Measurements from ENCODE around the gene TRIM72. TPM values are rescaled to one million over a fixed set of nuclear protein-coding genes. Genes with fewer than 3 reads are reported as not detected.
"Not testable (repeated sequence)": the region's sequence is repeated elsewhere in the genome, so short reads cannot be mapped to it uniquely, and the experiment has no call there.

Gene TRIM72
- under 1 TPM in 1 of 5 experiments, not detected in 4; 0.24 TPM for total RNA-seq
- not detected for polyA plus RNA-seq
- not detected for total RNA-seq

- H3K4me3 ChIP-seq (ENCODE audit: low read length), result no peak within 1 kb of the TSS
- H3K4me1 ChIP-seq (ENCODE audit: control insufficient read depth in 2 of 2, insufficient read depth in 2 of 2, low read length in 2 of 2), result peaks cover 18 to 25% of the 10 kb centered on the region in 2 donors
- Mint-ChIP-seq H3K27me3 (peaks cover 30 to 53% (median 36%) of the 10 kb centered on the region in 5 donors), H3K36me3 (peaks cover 0 to 3% (median 0%) of the 10 kb centered on the region in 5 donors), H3K9me3 (no peaks in the 10 kb centered on the region), H3K4me1 (peaks cover 17 to 40% (median 19%) of the 10 kb centered on the region in 7 donors), H3K27ac (peak within 1 kb of the TSS in 2 of 9 donors; percentile 16 to 63), H3K4me3 (peak within 1 kb of the TSS in 8 of 10 donors; percentile 29 to 88 (median 78))
- H3K27me3 ChIP-seq (ENCODE audit: control insufficient read depth in 2 of 2, insufficient read depth in 2 of 2, low read length in 2 of 2), result peaks cover 11 to 19% of the 10 kb centered on the region in 2 donors
- POLR2A ChIA-PET, result interaction anchor here (1.2 to 4.8 kb wide), 2 partner anchors 12 to 32 kb away, joined by 4 to 22 read pairs; partner anchors contain the start of gene PYCARD
- H3K36me3 ChIP-seq (ENCODE audit: control insufficient read depth in 2 of 3, insufficient read depth in 3 of 3, low read length in 3 of 3), result no peaks in the 10 kb centered on the region
- H3K27ac ChIP-seq (ENCODE audit: low read depth, low read length), result no peak within 1 kb of the TSS
- DNase-seq (no peak), ATAC-seq (peak; percentile 15)
- intact Hi-C loops (cut with micrococcal nuclease), result loop anchor here in 1 of 2 donors (2.0 kb wide), 1 partner anchor 13 kb away; no protein-coding TSS in a partner anchor
- no peaks in the 10 kb centered on the region for H3K9me3 ChIP-seq (ENCODE audit: control insufficient read depth in 2 of 3, low read length in 3 of 3)
- CTCF ChIA-PET, result interaction anchor here (0.6 kb wide), 1 partner anchor 782 kb away, joined by 4 read pairs; no protein-coding TSS in a partner anchor
Measured at GRCh38 chr16:31213877-31214707, at the start of gene TRIM72. TSS of gene TRIM72 (plus strand) at chr16:31214119. CDS start at chr16:31214739, 620 bp downstream.

DNA sequence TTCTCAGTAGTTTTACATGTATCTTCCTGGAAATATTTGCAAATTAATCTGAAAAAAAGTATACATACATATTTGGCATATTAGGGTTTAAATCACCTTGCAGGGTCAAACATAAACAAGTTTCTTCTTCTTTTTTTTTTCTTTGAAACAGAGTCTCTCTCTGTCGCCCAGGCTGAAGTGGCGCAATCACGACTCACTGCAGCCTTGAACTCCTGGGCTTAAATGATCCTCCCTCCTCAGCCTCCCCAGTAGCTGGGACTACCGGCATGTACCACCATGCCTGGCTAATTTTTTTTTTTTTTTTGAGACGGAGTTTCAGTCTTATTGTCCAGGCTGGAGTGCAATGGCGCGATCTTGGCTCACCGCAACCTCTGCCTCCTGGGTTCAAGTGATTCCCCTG, 46.6 kb upstream of the TRIM72 start:
- H3K9me3 Mint-ChIP-seq, result no peaks in the 10 kb centered on the region
- POLR2A ChIA-PET, result interaction anchor here (0.7 to 1.4 kb wide), 3 partner anchors 10 to 537 kb away, joined by 3 to 8 read pairs (median 3); no protein-coding TSS in a partner anchor
- Histone ChIP-seq H3K4me1 (ENCODE audit: control insufficient read depth in 2 of 2, insufficient read depth in 2 of 2, low read length in 2 of 2) (no peaks in the 10 kb centered on the region), H3K27me3 (ENCODE audit: control insufficient read depth in 2 of 2, insufficient read depth in 2 of 2, low read length in 2 of 2) (no peaks in the 10 kb centered on the region), H3K36me3 (ENCODE audit: control insufficient read depth in 2 of 3, insufficient read depth in 3 of 3, low read length in 3 of 3) (no peaks in the 10 kb centered on the region), H3K9me3 (ENCODE audit: control insufficient read depth in 2 of 3, low read length in 3 of 3) (no peaks in the 10 kb centered on the region), H3K4me3 (ENCODE audit: low read length) (no peak overlapping the region), H3K27ac (ENCODE audit: low read depth, low read length) (no peak overlapping the region)
- peaks cover 0 to 3% (median 0%) of the 10 kb centered on the region in 7 donors for H3K4me1 Mint-ChIP-seq
- ATAC-seq (no peak), DNase-seq (no peak)
- intact Hi-C loops (cut with micrococcal nuclease), result no loop called here
- H3K27me3 Mint-ChIP-seq, result peaks cover 0 to 3% (median 0%) of the 10 kb centered on the region in 5 donors
- H3K4me3 Mint-ChIP-seq, result no peak overlapping the region
- CTCF ChIA-PET, result interaction anchor here (0.5 to 1.9 kb wide), 3 partner anchors 10 to 24 kb away, joined by 3 to 7 read pairs (median 7); no protein-coding TSS in a partner anchor
- H3K36me3 Mint-ChIP-seq, result no peaks in the 10 kb centered on the region
- H3K27ac Mint-ChIP-seq, result no peak overlapping the region

GRCh38 chr16:31168848-31169247, 45.1 kb upstream of the TRIM72 start:
- no peaks in the 10 kb centered on the region for H3K9me3 ChIP-seq (ENCODE audit: control insufficient read depth in 2 of 3, low read length in 3 of 3)
- no peak overlapping the region for H3K4me3 ChIP-seq (ENCODE audit: low read length)
- H3K27me3 ChIP-seq (ENCODE audit: control insufficient read depth in 2 of 2, insufficient read depth in 2 of 2, low read length in 2 of 2), result no peaks in the 10 kb centered on the region
- DNase-seq (no peak), ATAC-seq (no peak)
- no peaks in the 10 kb centered on the region for H3K4me1 ChIP-seq (ENCODE audit: control insufficient read depth in 2 of 2, insufficient read depth in 2 of 2, low read length in 2 of 2)
- no peaks in the 10 kb centered on the region for H3K36me3 ChIP-seq (ENCODE audit: control insufficient read depth in 2 of 3, insufficient read depth in 3 of 3, low read length in 3 of 3)
- ChIA-PET CTCF (interaction anchor here (1.9 kb wide), 1 partner anchor 9 kb away, joined by 7 read pairs; no protein-coding TSS in a partner anchor), POLR2A (interaction anchor here (0.6 to 1.2 kb wide), 3 partner anchors 9 to 33 kb away, joined by 3 to 4 read pairs (median 4); partner anchors contain the start of genes FUS and PYCARD)
- no peak overlapping the region for H3K27ac ChIP-seq (ENCODE audit: low read depth, low read length)
- no peaks in the 10 kb centered on the region for H3K36me3 Mint-ChIP-seq
- no peak overlapping the region for H3K27ac Mint-ChIP-seq
- intact Hi-C loops (cut with micrococcal nuclease), result no loop called here
- peaks cover 0 to 3% (median 0%) of the 10 kb centered on the region in 7 donors for H3K4me1 Mint-ChIP-seq
- H3K27me3 Mint-ChIP-seq, result peaks cover 0 to 3% (median 0%) of the 10 kb centered on the region in 5 donors
- no peak overlapping the region for H3K4me3 Mint-ChIP-seq
- H3K9me3 Mint-ChIP-seq, result no peaks in the 10 kb centered on the region

DNA sequence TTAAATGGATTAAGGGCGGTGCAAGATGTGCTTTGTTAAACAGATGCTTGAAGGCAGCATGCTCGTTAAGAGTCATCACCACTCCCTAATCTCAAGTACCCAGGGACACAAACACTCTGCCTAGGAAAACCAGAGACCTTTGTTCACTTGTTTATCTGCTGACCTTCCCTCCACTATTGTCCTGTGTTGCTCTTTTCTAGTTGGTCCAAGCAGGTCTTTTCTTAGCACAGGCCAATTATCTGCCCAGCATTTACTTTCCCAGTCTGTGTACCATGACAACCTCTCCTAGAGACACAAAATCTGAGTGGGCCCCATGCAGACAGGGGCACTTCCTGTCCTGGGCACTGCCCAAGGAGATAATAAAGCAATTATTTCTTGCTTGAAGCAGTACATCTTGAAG, 43.9 kb upstream of the TRIM72 start:
- ATAC-seq; H3K27me3 Mint-ChIP-seq; H3K9me3 Mint-ChIP-seq; H3K27me3 ChIP-seq (ENCODE audit: control insufficient read depth in 2 of 2, insufficient read depth in 2 of 2, low read length in 2 of 2); H3K36me3 ChIP-seq (ENCODE audit: control insufficient read depth in 2 of 3, insufficient read depth in 3 of 3, low read length in 3 of 3); CTCF ChIA-PET; H3K4me1 ChIP-seq (ENCODE audit: control insufficient read depth in 2 of 2, insufficient read depth in 2 of 2, low read length in 2 of 2); H3K4me3 Mint-ChIP-seq; H3K4me1 Mint-ChIP-seq; intact Hi-C loops (cut with micrococcal nuclease); H3K9me3 ChIP-seq (ENCODE audit: control insufficient read depth in 2 of 3, low read length in 3 of 3); H3K36me3 Mint-ChIP-seq; DNase-seq; POLR2A ChIA-PET; H3K27ac Mint-ChIP-seq; H3K4me3 ChIP-seq (ENCODE audit: low read length); H3K27ac ChIP-seq (ENCODE audit: low read depth, low read length): not testable (repeated sequence)

GRCh38 chr16:31177136-31177535, 36.8 kb upstream of the TRIM72 start:
- peak overlapping the region; percentile 90 for H3K27ac ChIP-seq (ENCODE audit: low read depth, low read length)
- peak overlapping the region; percentile 38 for H3K4me3 ChIP-seq (ENCODE audit: low read length)

DNA sequence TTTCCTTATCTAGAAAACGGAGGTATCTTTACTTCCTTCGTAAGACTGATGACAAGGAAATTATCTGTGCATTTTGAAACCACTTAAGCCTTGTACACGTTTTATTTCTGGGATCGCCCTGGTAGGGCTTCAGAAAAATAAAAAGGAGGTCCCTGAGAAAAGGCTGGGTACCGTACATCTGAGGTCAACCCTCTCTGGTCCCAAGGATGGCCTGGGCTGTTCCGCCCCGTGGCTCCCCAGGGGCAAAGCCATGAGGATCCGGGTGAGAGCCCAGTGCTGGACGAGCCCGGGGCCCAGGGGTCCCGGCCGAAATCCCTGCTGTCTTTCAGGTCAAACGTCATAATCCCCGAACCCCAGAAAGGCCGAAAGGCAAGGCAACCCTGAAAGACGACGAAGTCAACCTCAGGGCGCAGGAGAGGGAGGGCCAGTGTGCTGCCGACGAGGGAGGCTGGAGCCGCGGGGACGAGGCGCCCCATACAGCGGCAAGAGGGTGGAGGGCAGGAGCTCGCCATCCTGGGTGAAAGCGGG, 34.6 kb upstream of the TRIM72 start:
- Histone ChIP-seq H3K27ac (ENCODE audit: low read depth, low read length) (peak overlapping the region; percentile 90), H3K27me3 (ENCODE audit: control insufficient read depth in 2 of 2, insufficient read depth in 2 of 2, low read length in 2 of 2) (no peaks in the 10 kb centered on the region), H3K36me3 (ENCODE audit: control insufficient read depth in 2 of 3, insufficient read depth in 3 of 3, low read length in 3 of 3) (peaks cover 10 to 35% (median 15%) of the 10 kb centered on the region in 3 experiments), H3K4me1 (ENCODE audit: control insufficient read depth in 2 of 2, insufficient read depth in 2 of 2, low read length in 2 of 2) (peaks cover 53 to 56% of the 10 kb centered on the region in 2 donors), H3K4me3 (ENCODE audit: low read length) (peak overlapping the region; percentile 76), H3K9me3 (ENCODE audit: control insufficient read depth in 2 of 3, low read length in 3 of 3) (no peaks in the 10 kb centered on the region)
- no peak for DNase-seq
- H3K4me1 Mint-ChIP-seq, result peaks cover 43 to 67% (median 52%) of the 10 kb centered on the region in 7 donors
- intact Hi-C loops (cut with micrococcal nuclease), result loop anchor here (1.0 to 5.0 kb wide), 4 partner anchors 20 to 688 kb away; partner anchors contain the start of gene STX4 (in 1 of the 2)
- peaks cover 14 to 38% (median 29%) of the 10 kb centered on the region in 5 donors for H3K36me3 Mint-ChIP-seq
- H3K27me3 Mint-ChIP-seq, result peaks cover 0 to 3% (median 0%) of the 10 kb centered on the region in 5 donors
- ChIA-PET CTCF (interaction anchor here (1.3 to 4.3 kb wide), 2 partner anchors 19 to 36 kb away, joined by 3 to 27 read pairs; no protein-coding TSS in a partner anchor), POLR2A (interaction anchor here (0.5 to 6.3 kb wide), 43 partner anchors 8 to 1111 kb away, joined by 3 to 183 read pairs (median 6); partner anchors contain the start of genes ARMC5, BCKDK, FBRS and KAT8)
- H3K9me3 Mint-ChIP-seq, result peaks cover 0 to 14% (median 0%) of the 10 kb centered on the region in 11 donors
- peak overlapping the region; percentile 88 to 100 (median 99) for H3K27ac Mint-ChIP-seq
- no peak for ATAC-seq
- peak overlapping the region; percentile 92 to 99 (median 96) for H3K4me3 Mint-ChIP-seq

More at GRCh38 chr16:31177136-31177535, 36.8 kb upstream of the TRIM72 start:
- H3K36me3 Mint-ChIP-seq, result peaks cover 6 to 19% (median 9%) of the 10 kb centered on the region in 5 donors
- Histone ChIP-seq H3K4me1 (ENCODE audit: control insufficient read depth in 2 of 2, insufficient read depth in 2 of 2, low read length in 2 of 2) (peaks cover 32 to 35% of the 10 kb centered on the region in 2 donors), H3K9me3 (ENCODE audit: control insufficient read depth in 2 of 3, low read length in 3 of 3) (no peaks in the 10 kb centered on the region), H3K27me3 (ENCODE audit: control insufficient read depth in 2 of 2, insufficient read depth in 2 of 2, low read length in 2 of 2) (no peaks in the 10 kb centered on the region), H3K36me3 (ENCODE audit: control insufficient read depth in 2 of 3, insufficient read depth in 3 of 3, low read length in 3 of 3) (peaks cover 0 to 13% (median 0%) of the 10 kb centered on the region in 3 experiments)
- ChIA-PET POLR2A (interaction anchor here (0.6 to 6.3 kb wide), 20 partner anchors 9 to 747 kb away, joined by 3 to 183 read pairs (median 4); partner anchors contain the start of genes ARMC5, DCTPP1, KAT8 and PYCARD), CTCF (interaction anchor here (0.7 to 4.3 kb wide), 7 partner anchors 9 to 684 kb away, joined by 3 to 27 read pairs (median 4); no protein-coding TSS in a partner anchor)
- H3K4me1 Mint-ChIP-seq, result peaks cover 23 to 45% (median 31%) of the 10 kb centered on the region in 7 donors
- peaks cover 0 to 3% (median 0%) of the 10 kb centered on the region in 5 donors for H3K27me3 Mint-ChIP-seq
- ATAC-seq (peak; percentile 12), DNase-seq (peak in 8 of 9 donors; percentile 50 to 74 (median 68))
- H3K4me3 Mint-ChIP-seq, result peak overlapping the region; percentile 76 to 99 (median 90)
- peak overlapping the region; percentile 75 to 100 (median 91) for H3K27ac Mint-ChIP-seq
- intact Hi-C loops (cut with micrococcal nuclease), result loop anchor here in 1 of 2 donors (1.0 to 5.0 kb wide), 2 partner anchors 18 to 690 kb away; no protein-coding TSS in a partner anchor
- H3K9me3 Mint-ChIP-seq, result peaks cover 0 to 12% (median 0%) of the 10 kb centered on the region in 11 donors

Data from naive thymus-derived CD4-positive, alpha-beta T cell (primary cell).